Ectodermal cell (in vitro differentiated cells): ENCODE measurements around the gene FMNL2.

Experiments used
- H3K27ac ChIP-seq: 2 replicates; pipeline ENCODE4 v1.7.0; 2013; ENCODE audit warnings: mild to moderate bottlenecking, low read depth, low read length; ENCODE audit not compliant: insufficient read depth, poor library complexity, severe bottlenecking
- H3K27me3 ChIP-seq: 2 replicates; pipeline ENCODE4 v1.7.0; 2013; ENCODE audit warnings: mild to moderate bottlenecking, low read length; ENCODE audit not compliant: insufficient read depth, control insufficient read depth, poor library complexity, severe bottlenecking
- H3K36me3 ChIP-seq: one replicate; pipeline ENCODE4 v1.7.0; 2013; ENCODE audit warnings: low read length; ENCODE audit not compliant: control insufficient read depth, insufficient read depth
- H3K4me1 ChIP-seq: one replicate; pipeline ENCODE4 v1.7.0; 2013; ENCODE audit warnings: low read length; ENCODE audit not compliant: control insufficient read depth, insufficient read depth
- H3K4me3 ChIP-seq: 2 replicates; pipeline ENCODE4 v1.7.0; 2013; ENCODE audit warnings: low read depth, low read length, control low read depth; ENCODE audit not compliant: insufficient read depth
- H3K9me3 ChIP-seq: 2 replicates; pipeline ENCODE4 v1.7.0; 2013; ENCODE audit warnings: mild to moderate bottlenecking, low read length, moderate library complexity; ENCODE audit not compliant: control insufficient read depth
- WGBS, 2 experiments: methylation state at CpG; one replicate each; pipeline ENCODE4 v1.1.7; 2013; ENCODE audit warnings: missing lambda C conversion rate in 2 of 2; 5-methylcytosine and 5-hydroxymethylcytosine counted together

Gene FMNL2

DNA sequence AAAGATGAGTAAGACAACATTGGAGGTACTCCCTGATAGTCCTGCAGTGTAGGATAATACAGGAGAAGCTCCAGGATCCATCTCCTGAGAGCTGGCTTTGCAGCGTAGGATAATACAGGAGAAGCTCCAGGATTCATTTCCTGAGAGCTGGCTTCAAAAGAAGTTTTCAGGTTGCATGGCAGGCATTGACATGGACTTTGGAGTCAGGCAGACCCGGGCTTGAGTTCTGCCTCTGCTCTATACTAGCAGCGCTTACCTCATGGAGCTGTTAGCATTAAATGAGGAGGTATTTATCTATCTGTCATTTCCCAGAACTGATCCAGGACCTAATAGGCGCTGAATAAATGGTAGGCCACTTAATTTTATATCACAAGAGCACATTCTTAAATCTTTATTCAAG, 97.8 kb downstream of the FMNL2 start:
- H3K4me3 ChIP-seq: no peak overlapping the region
- WGBS, 2 experiments: 83 to 86% methylated on average over 3 to 4 of the region's 4 CpGs

DNA sequence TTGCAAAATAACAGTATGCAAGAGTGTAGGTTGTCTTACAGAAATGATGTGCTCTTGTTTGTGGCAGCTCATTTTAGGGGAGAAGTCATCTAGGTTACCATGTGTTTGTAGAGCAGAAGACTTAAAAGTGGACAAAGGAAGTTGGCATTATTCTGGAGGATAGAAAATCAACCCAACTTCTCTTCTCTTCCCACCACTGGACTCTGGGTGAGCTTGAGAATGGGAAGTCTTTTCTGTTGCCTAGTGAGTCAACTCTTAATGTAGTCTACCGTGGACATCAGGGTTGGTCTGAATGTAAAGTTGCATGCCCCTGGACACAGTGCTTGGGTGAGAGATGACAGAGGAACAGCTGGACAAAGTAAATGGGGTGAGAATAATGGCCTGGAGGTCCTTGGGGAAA, 98.3 kb downstream of the FMNL2 start:
- no peaks in the 10 kb centered on the region for H3K36me3 ChIP-seq

More for the DNA sequence above, 97.8 kb downstream of the FMNL2 start:
- H3K27ac ChIP-seq: no peak overlapping the region
- H3K27me3 ChIP-seq: no peaks in the 10 kb centered on the region
- H3K9me3 ChIP-seq: no peaks in the 10 kb centered on the region
- no peaks in the 10 kb centered on the region for H3K36me3 ChIP-seq
- H3K4me1 ChIP-seq: peaks cover 40% of the 10 kb centered on the region

DNA sequence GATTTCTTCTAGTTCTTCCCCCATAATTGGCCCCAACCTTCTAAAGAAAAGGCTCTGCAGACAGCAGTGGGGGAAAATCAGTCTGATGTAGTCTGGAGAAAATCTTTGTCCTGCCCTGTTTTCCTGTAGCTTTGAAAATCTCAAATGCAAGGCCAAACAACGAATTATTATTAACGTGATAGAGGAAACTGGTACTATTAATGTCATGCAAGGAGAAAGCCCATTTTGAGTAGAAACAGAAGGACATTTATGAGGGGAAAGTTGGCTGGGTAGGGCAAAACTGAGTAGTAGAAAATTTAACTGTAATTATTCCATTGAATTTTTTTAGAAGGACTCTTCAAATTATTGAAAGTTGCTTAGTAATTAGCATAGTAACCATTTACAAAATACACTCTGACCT, 98.8 kb downstream of the FMNL2 start:
- Histone ChIP-seq H3K36me3 (no peaks in the 10 kb centered on the region), H3K27me3 (no peaks in the 10 kb centered on the region), H3K4me1 (peaks cover 48% of the 10 kb centered on the region), H3K9me3 (no peaks in the 10 kb centered on the region), H3K4me3 (no peak overlapping the region), H3K27ac (no peak overlapping the region)
- 86 to 87% methylated on average over 2 of the region's 2 CpGs for whole genome bisulfite sequencing, 2 experiments

More for the DNA sequence above, 98.3 kb downstream of the FMNL2 start:
- no peaks in the 10 kb centered on the region for H3K27me3 ChIP-seq
- 93 to 100% methylated on average over 1 of the region's 1 CpG for WGBS, 2 experiments
- peaks cover 45% of the 10 kb centered on the region for H3K4me1 ChIP-seq
- H3K9me3 ChIP-seq: no peaks in the 10 kb centered on the region
- no peak overlapping the region for H3K4me3 ChIP-seq
- no peak overlapping the region for H3K27ac ChIP-seq

DNA sequence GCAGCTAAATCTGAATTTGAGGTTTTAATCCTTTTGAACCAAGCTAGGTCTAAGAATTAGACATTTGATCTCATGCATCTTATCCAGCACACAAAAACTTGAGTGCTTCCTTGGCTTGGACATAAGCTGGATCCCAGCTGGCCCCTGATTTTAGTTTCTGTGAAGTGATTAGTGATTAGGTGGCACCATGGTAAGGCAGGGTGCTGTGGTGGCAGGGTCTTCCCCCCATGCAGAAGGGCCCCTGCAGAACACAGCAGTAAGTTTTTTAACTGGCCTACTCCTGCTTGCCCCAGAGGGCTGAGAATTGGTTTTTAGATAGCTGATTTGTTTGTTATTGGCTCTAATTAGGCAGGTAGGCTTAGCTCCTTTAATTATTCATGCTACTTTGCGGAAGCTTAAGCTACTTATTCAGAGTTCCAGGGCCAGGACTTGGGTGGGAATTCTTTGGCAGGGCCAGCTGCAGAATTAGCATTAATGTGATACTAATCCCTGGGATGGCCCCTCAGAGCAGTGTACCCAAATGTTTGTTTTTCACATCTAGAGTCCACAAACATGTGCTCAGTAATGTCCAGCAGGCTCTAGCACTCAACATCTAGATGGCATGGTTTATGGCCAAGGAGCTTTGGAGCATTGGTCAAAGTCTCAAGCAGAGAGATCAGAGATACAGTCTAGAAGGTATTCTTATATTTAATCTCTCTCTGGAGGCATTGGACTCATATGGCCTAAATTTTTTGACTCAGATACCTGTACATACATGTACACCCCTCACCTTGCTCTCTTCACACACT, 99.6 kb downstream of the FMNL2 start:
- no peaks in the 10 kb centered on the region for H3K36me3 ChIP-seq
- H3K4me3 ChIP-seq: peak overlapping the region; percentile 0
- H3K27ac ChIP-seq: peak overlapping the region; percentile 77
- 40 to 70% methylated on average over 1 of the region's 1 CpG for WGBS, 2 experiments
- no peaks in the 10 kb centered on the region for H3K9me3 ChIP-seq
- no peaks in the 10 kb centered on the region for H3K27me3 ChIP-seq
- H3K4me1 ChIP-seq: peaks cover 49% of the 10 kb centered on the region

DNA sequence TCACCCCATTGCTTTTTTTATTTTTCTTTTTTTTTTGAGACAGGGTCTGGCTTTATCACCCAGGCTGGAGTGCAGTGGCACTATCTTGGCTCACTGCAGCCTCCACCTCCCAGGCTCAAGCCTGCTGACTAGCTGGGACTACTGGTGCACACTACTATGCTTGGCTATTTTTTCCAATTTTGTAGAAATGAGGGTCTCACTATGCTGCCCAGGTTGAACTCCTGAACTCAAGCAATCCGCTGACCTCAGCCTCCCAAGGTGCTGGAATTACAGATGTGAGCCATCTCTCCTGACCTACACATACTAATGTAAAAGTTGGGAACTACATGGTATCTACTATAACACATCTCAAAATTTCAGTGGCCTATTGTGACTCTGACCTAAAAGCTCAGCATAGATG, 101.2 kb downstream of the FMNL2 start:
- peaks cover 54% of the 10 kb centered on the region for H3K4me1 ChIP-seq
- 96 to 100% methylated on average over 1 of the region's 1 CpG for WGBS, 2 experiments
- no peaks in the 10 kb centered on the region for H3K9me3 ChIP-seq
- H3K27ac ChIP-seq: no peak overlapping the region
- H3K36me3 ChIP-seq: no peaks in the 10 kb centered on the region
- H3K27me3 ChIP-seq: no peaks in the 10 kb centered on the region
- H3K4me3 ChIP-seq: no peak overlapping the region

DNA sequence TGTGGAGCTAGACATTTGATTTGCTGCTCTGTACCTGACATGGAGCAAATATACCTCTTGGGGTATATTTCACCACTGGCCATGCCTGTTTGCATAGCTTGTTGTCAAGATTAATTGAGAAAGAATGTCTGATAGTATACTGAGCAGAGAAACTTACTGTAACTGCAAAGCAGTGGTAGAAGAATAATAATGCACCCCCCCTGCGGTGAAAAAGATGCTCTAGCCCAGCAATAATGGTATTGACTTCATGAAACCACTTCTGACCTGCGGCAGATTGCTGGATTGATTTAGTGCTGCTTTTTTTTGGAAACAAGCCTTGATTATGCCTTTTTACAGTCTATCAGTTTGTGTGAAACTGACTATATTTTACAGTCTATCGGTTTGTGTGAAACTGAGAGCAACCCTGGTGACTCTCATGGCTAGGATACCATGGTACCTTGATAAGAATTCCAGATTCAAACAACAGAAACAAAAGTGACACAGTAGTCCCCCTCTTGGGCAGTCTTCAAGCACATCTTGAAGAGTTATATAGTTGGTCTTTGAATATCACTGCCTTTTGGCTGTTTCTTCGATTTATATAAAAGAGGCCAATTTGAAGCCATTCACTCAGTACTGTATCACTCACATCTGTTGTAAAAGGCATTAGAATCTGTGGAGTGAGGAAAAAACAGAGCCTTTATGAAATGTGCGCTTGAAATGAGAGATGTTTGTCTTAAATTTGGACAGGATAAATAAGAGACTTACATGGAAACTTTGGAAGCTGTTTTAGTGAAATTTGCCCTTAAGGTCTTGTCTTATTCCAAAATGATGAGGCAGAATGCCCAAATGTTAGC, 102.5 kb downstream of the FMNL2 start:
- WGBS, 2 experiments: 88 to 95% methylated on average over 5 of the region's 5 CpGs
- Histone ChIP-seq H3K27ac (no peak overlapping the region), H3K4me1 (peaks cover 42% of the 10 kb centered on the region), H3K4me3 (no peak overlapping the region), H3K27me3 (no peaks in the 10 kb centered on the region), H3K36me3 (no peaks in the 10 kb centered on the region), H3K9me3 (no peaks in the 10 kb centered on the region)

DNA sequence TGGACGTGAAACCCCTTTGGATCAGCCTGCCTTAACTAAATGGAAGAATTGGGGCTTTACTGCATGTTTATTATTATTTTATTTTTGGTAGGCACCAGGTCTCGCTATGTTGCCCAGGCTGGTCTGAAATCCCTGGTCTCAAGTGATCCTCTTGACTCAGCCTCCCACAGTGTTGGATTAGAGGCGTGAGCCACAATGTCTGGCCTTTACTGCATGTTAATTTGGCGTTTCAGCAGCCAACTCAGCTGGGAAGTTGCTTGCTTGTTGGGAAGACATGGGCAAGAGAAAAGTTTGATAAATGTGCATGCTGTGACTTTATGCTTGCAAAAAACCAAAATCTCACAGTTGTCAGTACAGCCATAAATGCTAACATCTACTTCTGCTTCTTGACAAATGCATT, 105.1 kb downstream of the FMNL2 start:
- H3K27ac ChIP-seq: no peak overlapping the region
- H3K27me3 ChIP-seq: no peaks in the 10 kb centered on the region
- H3K36me3 ChIP-seq: no peaks in the 10 kb centered on the region
- H3K4me1 ChIP-seq: peaks cover 23% of the 10 kb centered on the region
- 76 to 78% methylated on average over 4 of the region's 4 CpGs for WGBS, 2 experiments
- no peak overlapping the region for H3K4me3 ChIP-seq
- H3K9me3 ChIP-seq: no peaks in the 10 kb centered on the region

DNA sequence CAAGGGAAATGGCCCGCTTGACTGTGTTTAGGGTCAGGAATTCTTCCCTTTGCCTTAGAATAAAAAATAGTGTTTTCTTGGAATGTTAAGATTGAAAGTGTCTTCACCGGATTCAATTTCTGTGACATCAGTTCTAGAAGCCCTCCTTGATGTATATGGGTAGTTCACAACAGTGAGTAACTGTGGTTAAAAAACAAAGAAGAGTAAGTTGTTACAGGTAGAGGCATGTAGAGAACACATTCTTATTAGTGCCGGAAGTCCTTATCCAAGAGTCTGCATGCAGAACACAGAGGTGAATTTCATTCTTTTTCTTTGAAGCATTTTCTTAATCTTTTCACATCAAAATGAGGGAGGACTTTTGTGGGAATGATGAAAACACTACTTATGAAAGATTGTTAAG, 105.5 kb downstream of the FMNL2 start:
- Histone ChIP-seq H3K9me3 (no peaks in the 10 kb centered on the region), H3K27ac (no peak overlapping the region), H3K4me3 (no peak overlapping the region), H3K36me3 (no peaks in the 10 kb centered on the region), H3K27me3 (no peaks in the 10 kb centered on the region), H3K4me1 (peaks cover 23% of the 10 kb centered on the region)
- WGBS, 2 experiments: 93 to 98% methylated on average over 3 of the region's 3 CpGs

DNA sequence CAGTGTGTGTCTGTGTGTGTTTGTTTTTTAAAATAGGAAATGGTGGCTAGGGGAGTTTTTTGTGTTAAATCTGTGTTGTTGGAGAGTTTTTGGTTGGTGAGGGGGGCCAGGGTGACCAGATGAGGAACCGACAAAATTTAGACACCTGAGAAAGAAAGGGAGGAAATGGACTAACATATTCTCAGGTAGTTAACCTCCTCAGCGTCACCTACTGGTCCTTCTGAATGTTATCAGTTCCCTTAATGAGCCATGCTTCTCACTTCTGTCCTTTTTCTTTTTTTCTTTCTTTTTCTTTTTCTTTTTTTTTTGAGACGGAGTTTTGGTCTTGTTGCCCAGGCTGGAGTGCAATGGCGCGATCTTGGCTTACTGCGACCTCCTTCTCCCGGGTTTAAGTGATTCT, 107.0 kb downstream of the FMNL2 start:
- Histone ChIP-seq H3K4me1 (peaks cover 23% of the 10 kb centered on the region), H3K27me3 (no peaks in the 10 kb centered on the region), H3K9me3 (no peaks in the 10 kb centered on the region), H3K27ac (no peak overlapping the region), H3K36me3 (no peaks in the 10 kb centered on the region), H3K4me3 (no peak overlapping the region)
- 91 to 93% methylated on average over 7 of the region's 7 CpGs for WGBS, 2 experiments

DNA sequence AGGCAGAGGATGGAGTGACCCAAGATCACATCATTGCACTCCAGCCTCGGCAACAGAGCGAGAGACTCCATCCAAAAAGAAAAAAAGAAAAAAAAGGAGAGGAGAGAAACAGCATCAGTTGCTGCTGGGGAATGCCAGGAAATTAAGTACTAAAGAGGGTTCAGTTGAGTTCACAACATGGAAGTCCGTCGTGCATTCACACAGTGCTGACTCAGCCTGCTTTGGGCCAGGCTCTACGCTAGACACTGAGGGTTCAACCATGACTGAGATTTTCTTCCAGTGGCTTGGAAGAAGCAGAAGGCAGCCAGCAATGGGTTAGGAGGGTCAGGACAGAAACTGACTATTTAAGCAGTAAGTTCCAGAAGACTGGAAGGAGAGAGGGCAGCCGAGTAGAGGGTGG, 108.8 kb downstream of the FMNL2 start:
- Histone ChIP-seq H3K36me3 (no peaks in the 10 kb centered on the region), H3K4me3 (no peak overlapping the region), H3K27ac (no peak overlapping the region), H3K4me1 (peaks cover 9% of the 10 kb centered on the region), H3K9me3 (no peaks in the 10 kb centered on the region), H3K27me3 (no peaks in the 10 kb centered on the region)
- WGBS, 2 experiments: 89 to 93% methylated on average over 6 of the region's 6 CpGs
